Prostate gland (tissue), 2 donors: ENCODE data around the gene FAM217B. TPM values are rescaled to one million over a fixed set of nuclear protein-coding genes. Genes with fewer than 3 reads are reported as not detected.

Experiments
- DNase-seq: peaks from one replicate; pipeline ENCODE4 v3.0.0-alpha.2; 2019; ENCODE audit warnings: low spot score
- H3K27ac ChIP-seq, 2 donors: fragments of 200-600 bp; sonication (generic); 2 replicates each; pipeline ENCODE4 v1.5.1; 2017 to 2019
- H3K27me3 ChIP-seq: fragments of 200-600 bp; sonication (generic); replicated peaks from 2 replicates; pipeline ENCODE4 v1.5.1; 2019; ENCODE audit not compliant: insufficient read depth
- H3K36me3 ChIP-seq, 2 donors: fragments of 200-600 bp; sonication (generic); 1 replicate in 1 of 2; 2 replicates in 1 of 2; pipeline versions ENCODE4 v1.5.1 to v1.8.1; 2017 to 2019
- H3K4me1 ChIP-seq: fragments of 200-600 bp; sonication (generic); replicated peaks from 2 replicates; pipeline ENCODE4 v1.5.1; 2019
- H3K4me3 ChIP-seq, 2 donors: fragments of 200-600 bp; sonication (generic); 2 replicates each; pipeline ENCODE4 v1.5.1; 2017 to 2019
- H3K9me3 ChIP-seq: fragments of 200-600 bp; sonication (generic); 2 replicates; pipeline ENCODE4 v1.5.1; 2017
- CTCF ChIP-seq, 4 experiments: fragments of 200-600 bp in 2 of 4; fragments of 450-650 bp in 2 of 4; sonication (generic) in 2 of 4; IDR thresholded peaks; 1 replicate in 3 of 4; 2 replicates in 1 of 4; pipeline ENCODE4 v1.5.1; 2016 to 2019; ENCODE audit warnings: antibody characterized with exemption in 4 of 4, mild to moderate bottlenecking in 2 of 4, moderate library complexity in 2 of 4
- POLR2A ChIP-seq: fragments of 450-650 bp; IDR thresholded peaks from one replicate; pipeline ENCODE4 v1.6.1; 2016; ENCODE audit warnings: antibody characterized with exemption, mild to moderate bottlenecking
- POLR2AphosphoS5 ChIP-seq: sonication (generic); formaldehyde crosslinking; IDR thresholded peaks from one replicate; pipeline ENCODE4 v1.6.1; 2017; ENCODE audit warnings: antibody characterized with exemption
- WGBS: methylation state at CpG from one replicate; pipeline ENCODE4 v1.1.5; 2018; 5-methylcytosine and 5-hydroxymethylcytosine counted together
- intact Hi-C: fragments of 100-400 bp; cut with DNase I; formaldehyde crosslinking; loops from one replicate; pipeline ENCODE4 v1.14.2; 2022
- total RNA-seq, 2 donors: library from RNA; depleted of rRNA; stranded (reverse); fragments of >200 nt; gene quantifications; one replicate each; pipeline ENCODE4 v1.1.0, GENCODE V29; 2016

The FAM217B gene
- total RNA-seq, 2 donors from 2014 or later, result 13.7 to 18.2 TPM

GRCh38 chr20:59933296-59933848 is 6.8 kb upstream of the FAM217B start, which contains the start of gene SYCP2:
TSS of gene SYCP2 (minus strand) at chr20:59933637. CDS start at chr20:59922413, 11,224 bp downstream.
- Histone ChIP-seq H3K4me3 (peak within 1 kb of the TSS; percentile 55 to 66), H3K27me3 (no peaks in the 10 kb centered on the region), H3K9me3 (no peaks in the 10 kb centered on the region), H3K4me1 (peaks cover 5% of the 10 kb centered on the region), H3K27ac (peak within 1 kb of the TSS; percentile 81 to 87), H3K36me3 (no peaks in the 10 kb centered on the region)
- 50% methylated on average over 46 of the region's 65 CpGs for WGBS
- peak; percentile 49 for DNase-seq
- intact Hi-C loops, result no loop called here
- TF ChIP-seq POLR2A (no peak), POLR2AphosphoS5 (no peak), CTCF (IDR thresholded peaks at IDR 0.05) (no peak)

- Histone ChIP-seq H3K4me1 (peaks cover 12% of the 10 kb centered on the region), H3K4me3 (peak overlapping the region; percentile 55 to 66), H3K27ac (peak overlapping the region; percentile 81 to 87), H3K36me3 (no peaks in the 10 kb centered on the region), H3K27me3 (no peaks in the 10 kb centered on the region), H3K9me3 (no peaks in the 10 kb centered on the region)
- TF ChIP-seq CTCF (IDR thresholded peaks at IDR 0.05), result peak; percentile 88 to 95 (median 92)
- peak; percentile 47 for TF ChIP-seq POLR2AphosphoS5
- TF ChIP-seq POLR2A, result peak; percentile 18
- WGBS, result 7% methylated on average over 54 of the region's 59 CpGs
- peak; percentile 79 for DNase-seq
- intact Hi-C loops, result no loop called here
These were observed 6.2 kb upstream of the FAM217B start for GRCh38 chr20:59933849-59934585.

- H3K27ac ChIP-seq, result no peak overlapping the region
- WGBS, result 93% methylated on average over 8 of the region's 8 CpGs
- H3K9me3 ChIP-seq, result no peaks in the 10 kb centered on the region
- H3K36me3 ChIP-seq, result no peaks in the 10 kb centered on the region
- intact Hi-C loops, result no loop called here
- no peaks in the 10 kb centered on the region for H3K27me3 ChIP-seq
- DNase-seq, result no peak
- TF ChIP-seq POLR2A (no peak), CTCF (IDR thresholded peaks at IDR 0.05) (no peak), POLR2AphosphoS5 (no peak)
- peaks cover 15% of the 10 kb centered on the region for H3K4me1 ChIP-seq
- no peak overlapping the region for H3K4me3 ChIP-seq
These were observed 4.6 kb upstream of the FAM217B start for GRCh38 chr20:59935457-59936185.

- Histone ChIP-seq H3K4me3 (no peak overlapping the region), H3K36me3 (no peaks in the 10 kb centered on the region), H3K27ac (no peak overlapping the region), H3K9me3 (no peaks in the 10 kb centered on the region), H3K27me3 (no peaks in the 10 kb centered on the region), H3K4me1 (peaks cover 15% of the 10 kb centered on the region)
- 76% methylated on average over 4 of the region's 4 CpGs for WGBS
- no peak for DNase-seq
- intact Hi-C loops, result no loop called here
- TF ChIP-seq CTCF (IDR thresholded peaks at IDR 0.05), result no peak
- TF ChIP-seq POLR2AphosphoS5, result no peak
- no peak for TF ChIP-seq POLR2A
These were observed 3.8 kb upstream of the FAM217B start for GRCh38 chr20:59936409-59936808.
